ENCODE results near the gene CFAP221.

GRCh38 chr2:119672161-119672862, 128.1 kb downstream of the CFAP221 start:
- no peak for TF ChIP-seq CTCF (IDR thresholded peaks at IDR 0.05)
- TF ChIP-seq ELK1 (IDR thresholded peaks at IDR 0.05; ENCODE audit: low read depth, low read length) = no peak
- TF ChIP-seq POLR2A (IDR thresholded peaks at IDR 0.05; ENCODE audit: low read length) = no peak
- TF ChIP-seq GATA3 (IDR thresholded peaks at IDR 0.05; ENCODE audit: borderline replicate concordance) = no peak
- no peak for TF ChIP-seq RFX5 (IDR thresholded peaks at IDR 0.05)
- no peak for TF ChIP-seq ESRRA (IDR thresholded peaks at IDR 0.05; ENCODE audit: borderline replicate concordance, low read length)
- TF ChIP-seq BCL3 (IDR thresholded peaks at IDR 0.05) = no peak

Data from A549 (cell line).